K562 (cell line): ENCODE results near the gene PGPEP1. TPM values are rescaled to one million over a fixed set of nuclear protein-coding genes. Genes with fewer than 3 reads are reported as not detected.

ENCODE experiments used
- CBX1 ChIP-seq: sonication (generic); IDR thresholded peaks from 2 replicates; pipeline ENCODE4 v1.6.1; 2016; ENCODE audit warnings: antibody characterized with exemption, low read depth, mild to moderate bottlenecking
- CTCF ChIP-seq, 3 experiments: IDR thresholded peaks in 2 of 3; conservative IDR thresholded peaks in 1 of 3; 2 replicates each; pipeline ENCODE4 v1.5.1; 2011 to 2012; ENCODE audit warnings: low read length in 3 of 3, mild to moderate bottlenecking in 3 of 3, control low read depth in 2 of 3, improper control_type of control experiment in 1 of 3, inconsistent platforms in 1 of 3, low read depth in 1 of 3, mixed read lengths in 1 of 3, moderate library complexity in 1 of 3; ENCODE audit not compliant: insufficient read depth in 2 of 3
- EHMT2 ChIP-seq: fragments of 450-650 bp; IDR thresholded peaks from 2 replicates; pipeline ENCODE4 v1.6.1; 2018; ENCODE audit warnings: antibody characterized with exemption
- HSF4 ChIP-seq: fragments of 250-450 bp; sonication (Bioruptor Pico); IDR thresholded peaks from 2 replicates; pipeline ENCODE4 v2.1.2; 2022; ENCODE audit warnings: mild to moderate bottlenecking, moderate library complexity, borderline replicate concordance
- KDM1A ChIP-seq, 2 experiments: fragments of 450-650 bp; IDR thresholded peaks; 2 replicates each; pipeline ENCODE4 v1.6.1; 2016; ENCODE audit warnings: mild to moderate bottlenecking in 2 of 2
- KLF10 ChIP-seq: fragments of 250-450 bp; sonication (Bioruptor Pico); IDR thresholded peaks from 2 replicates; pipeline ENCODE4 v1.6.1; 2021; ENCODE audit warnings: matching md5 sums
- NFATC3 ChIP-seq: fragments of 450-650 bp; IDR thresholded peaks from 2 replicates; pipeline ENCODE4 v1.6.1; 2017; ENCODE audit warnings: mild to moderate bottlenecking
- NR2C1 ChIP-seq, 2 experiments: fragments of 450-650 bp; IDR thresholded peaks; 2 replicates each; pipeline ENCODE4 v1.6.1; 2017; ENCODE audit warnings: mild to moderate bottlenecking in 2 of 2, antibody characterized with exemption in 1 of 2, inconsistent platforms in 1 of 2, missing compliant biosample characterization in 1 of 2, missing genetic modification characterization in 1 of 2
- POLR3G ChIP-seq: IDR thresholded peaks from 2 replicates; pipeline ENCODE4 v1.6.1; 2011; ENCODE audit not compliant: insufficient read length, insufficient replicate concordance; ENCODE audit errors: extremely low read depth
- PTBP1 ChIP-seq: fragments of 200-400 bp; formaldehyde crosslinking; IDR thresholded peaks from 2 replicates; pipeline ENCODE4 v1.6.1; 2017; ENCODE audit warnings: low read depth, low read length
- THRB ChIP-seq: fragments of 450-650 bp; formaldehyde crosslinking; conservative IDR thresholded peaks from 2 replicates; pipeline ENCODE4 v1.4.0; 2022; ENCODE audit warnings: mild to moderate bottlenecking, missing genetic modification characterization
- TOE1 ChIP-seq, 2 experiments: fragments of 450-650 bp in 1 of 2; sonication (generic) in 1 of 2; formaldehyde crosslinking in 1 of 2; IDR thresholded peaks; 2 replicates each; pipeline versions ENCODE4 v1.7.1 to v1.8.0; 2016 to 2022; ENCODE audit warnings: borderline replicate concordance in 2 of 2, mild to moderate bottlenecking in 2 of 2, antibody characterized with exemption in 1 of 2, inconsistent platforms in 1 of 2, low read depth in 1 of 2, missing genetic modification reagents in 1 of 2, moderate library complexity in 1 of 2
- ZFP36 ChIP-seq: fragments of 150-350 bp; IDR thresholded peaks from 2 replicates; pipeline ENCODE4 v1.6.1; 2018; ENCODE audit warnings: low read length, low read depth; ENCODE audit not compliant: partially characterized antibody
- ZNF24 ChIP-seq: fragments of 450-650 bp; IDR thresholded peaks from 2 replicates; pipeline ENCODE4 v1.6.1; 2016
- ZNF311 ChIP-seq: fragments of 250-450 bp; sonication (Bioruptor Pico); IDR thresholded peaks from 2 replicates; pipeline ENCODE4 v1.4.0; 2020; ENCODE audit warnings: mild to moderate bottlenecking, moderate library complexity
- ZNF354B ChIP-seq: fragments of 250-450 bp; sonication (Bioruptor Pico); IDR thresholded peaks from 2 replicates; pipeline ENCODE4 v1.4.0; 2020
- polyA plus RNA-seq, 8 experiments: library from polyadenylated mRNA; depleted of rRNA in 4 of 8; stranded (reverse) in 5 of 8; unstranded in 3 of 8; fragments of >200 nt; fragmentation: Nextera tagmentation in 2 of 8; fragmentation: Illumina TruSeq in 1 of 8; extraction: Ambion mirVana in 2 of 8; extraction: Trizol in 1 of 8; gene quantifications; 2 replicates each; pipeline versions ENCODE4 v1.2.1 to v1.2.3, GENCODE V29; 2011 to 2014; ENCODE audit warnings: inconsistent platforms in 1 of 8, missing spikeins in 1 of 8
- total RNA-seq, 7 experiments: library from RNA; depleted of rRNA in 6 of 7; stranded (reverse); fragments of >200 nt in 6 of 7; fragmentation: Illumina TruSeq in 2 of 7; extraction: Trizol in 2 of 7; gene quantifications; 2 replicates each; pipeline versions ENCODE4 v1.2.1 to v1.2.3, GENCODE V29; 2011 to 2021; ENCODE audit warnings: low replicate concordance in 1 of 7

The PGPEP1 gene
- total and polyA plus RNA-seq, 9 of the 15 experiments (the other 6 are each of a cell fraction or from before 2014, with no cell fraction given): 10.0 to 69.6 (median 33.5) TPM

- TF ChIP-seq CTCF (IDR thresholded peaks at IDR 0.05 in 2 of 3, conservative IDR thresholded peaks at IDR 0.05 in 1 of 3; ENCODE audit: insufficient read depth in 2 of 3, low read depth in 1 of 3, low read length in 3 of 3) (0 out of 6 replicates have a peak, but pooled peaks of 1 of the 3 experiments have one; percentile 1), ZFP36 (peak; percentile 84), ZNF24 (no peak), KDM1A (IDR thresholded peaks at IDR 0.05) (peak in 1 of 2 experiments; percentile 10; a peak in 2 of 4 replicates), THRB (no peak), EHMT2 (0 out of 2 replicates have a peak, but pooled peaks have one; percentile 50), NR2C1 (IDR thresholded peaks at IDR 0.05) (no peak), NR2C1 (tag; IDR thresholded peaks at IDR 0.05) (0 out of 2 replicates have a peak, but pooled peaks have one; percentile 7), ZNF311 (CRISPR knock-in tag) (peak; percentile 28; the same call in 1 of the 2 replicates), KLF10 (0 out of 2 replicates have a peak, but pooled peaks have one; percentile 52), NFATC3 (no peak), CBX1 (0 out of 2 replicates have a peak, but pooled peaks have one; percentile 6), HSF4 (CRISPR knock-in tag) (peak; percentile 77), TOE1 (IDR thresholded peaks at IDR 0.05; ENCODE audit: borderline replicate concordance) (0 out of 2 replicates have a peak, but pooled peaks have one; percentile 1), TOE1 (CRISPR knock-in tag; IDR thresholded peaks at IDR 0.05; ENCODE audit: borderline replicate concordance, low read depth) (no peak), ZNF354B (CRISPR knock-in tag) (no peak), POLR3G (no peak), PTBP1 (0 out of 2 replicates have a peak, but pooled peaks have one; percentile 40)
Observed at GRCh38 chr19:18373407-18373891, 33.1 kb downstream of the PGPEP1 start (continued).
